Peyer's patch (tissue), 4 donors: ENCODE measurements around the gene F8. TPM values are rescaled to one million over a fixed set of nuclear protein-coding genes. Genes with fewer than 3 reads are reported as not detected.
A peak's percentile ranks its signal among the peaks of the same experiment; 100 is the strongest.

Experiments
- DNase-seq, 3 donors: peaks; one replicate each; pipeline ENCODE4 v3.0.0-alpha.2; 2017 to 2019
- H3K27ac ChIP-seq, 4 donors: fragments of 200-600 bp; sonication (generic); one replicate each; pipeline ENCODE4 v1.5.1; 2016 to 2019
- H3K27me3 ChIP-seq, 2 donors: fragments of 200-600 bp; sonication (generic); one replicate each; pipeline ENCODE4 v1.5.1; 2019
- H3K36me3 ChIP-seq, 3 donors: fragments of 200-600 bp; sonication (generic); one replicate each; pipeline ENCODE4 v1.5.1; 2016 to 2019
- H3K4me1 ChIP-seq, 4 donors: fragments of 200-600 bp; sonication (generic); one replicate each; pipeline ENCODE4 v1.5.1; 2016 to 2019
- H3K4me3 ChIP-seq, 4 donors: fragments of 200-600 bp; sonication (generic); 1 replicate in 3 of 4; 2 replicates in 1 of 4; pipeline ENCODE4 v1.5.1; 2016 to 2019; ENCODE audit warnings: mild to moderate bottlenecking in 1 of 4
- H3K9me3 ChIP-seq, 4 donors: fragments of 200-600 bp; sonication (generic); one replicate each; pipeline ENCODE4 v1.5.1; 2016 to 2019; ENCODE audit warnings: mild to moderate bottlenecking in 1 of 4
- POLR2A ChIP-seq, 2 donors: fragments of 450-650 bp; IDR thresholded peaks; one replicate each; pipeline ENCODE4 v1.5.1; 2017; ENCODE audit warnings: antibody characterized with exemption in 2 of 2, mild to moderate bottlenecking in 2 of 2, moderate library complexity in 2 of 2
- total RNA-seq, 4 donors: library from RNA; depleted of rRNA; stranded (reverse); fragments of >200 nt; gene quantifications; one replicate each; pipeline ENCODE4 v1.1.0, GENCODE V29; 2016
- TF ChIP-seq, protein P1 (sequence below), 6 experiments: fragments of 450-650 bp in 4 of 6; fragments of 200-600 bp in 2 of 6; sonication (generic) in 1 of 6; IDR thresholded peaks; one replicate each; pipeline ENCODE4 v1.5.1; 2017 to 2019; ENCODE audit warnings: antibody characterized with exemption in 6 of 6, mild to moderate bottlenecking in 3 of 6, moderate library complexity in 1 of 6

The F8 gene
- total RNA-seq, 4 donors from 2014 or later, result 1.5 to 19.8 (median 4.6) TPM

DNA sequence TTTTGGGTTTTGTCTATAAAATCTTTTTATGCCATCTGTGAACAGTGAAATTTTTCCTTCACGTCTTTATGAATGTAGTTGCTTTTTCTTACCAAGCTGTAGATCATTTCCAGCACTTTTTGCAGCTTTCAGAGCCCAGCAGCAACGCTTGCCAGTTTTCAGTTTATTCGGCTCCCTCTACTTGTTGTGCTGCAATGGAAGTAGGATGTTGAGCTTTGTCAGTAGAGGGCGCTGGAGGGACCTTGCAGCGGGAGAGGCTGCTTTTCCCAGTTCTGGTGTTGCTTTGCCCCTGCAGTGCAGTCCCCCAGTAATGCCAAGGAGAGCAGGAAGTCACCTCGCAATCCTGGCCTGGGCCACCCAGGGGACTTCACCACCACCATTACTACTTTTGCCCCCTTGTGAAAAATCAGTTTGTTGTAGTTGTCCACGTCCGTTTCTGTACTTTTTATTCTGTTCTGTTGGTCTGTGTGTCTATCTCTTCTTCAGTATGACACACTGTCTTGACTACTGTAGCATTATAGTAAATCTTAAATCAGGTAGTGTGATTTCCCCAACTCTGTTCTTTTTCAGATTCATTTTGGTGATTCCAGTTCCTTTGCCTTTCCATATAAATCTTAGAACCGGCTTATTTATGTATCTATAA is 26.6 kb upstream of the F8 start:
- no peak overlapping the region for H3K27ac ChIP-seq
- TF ChIP-seq, protein P1, sequence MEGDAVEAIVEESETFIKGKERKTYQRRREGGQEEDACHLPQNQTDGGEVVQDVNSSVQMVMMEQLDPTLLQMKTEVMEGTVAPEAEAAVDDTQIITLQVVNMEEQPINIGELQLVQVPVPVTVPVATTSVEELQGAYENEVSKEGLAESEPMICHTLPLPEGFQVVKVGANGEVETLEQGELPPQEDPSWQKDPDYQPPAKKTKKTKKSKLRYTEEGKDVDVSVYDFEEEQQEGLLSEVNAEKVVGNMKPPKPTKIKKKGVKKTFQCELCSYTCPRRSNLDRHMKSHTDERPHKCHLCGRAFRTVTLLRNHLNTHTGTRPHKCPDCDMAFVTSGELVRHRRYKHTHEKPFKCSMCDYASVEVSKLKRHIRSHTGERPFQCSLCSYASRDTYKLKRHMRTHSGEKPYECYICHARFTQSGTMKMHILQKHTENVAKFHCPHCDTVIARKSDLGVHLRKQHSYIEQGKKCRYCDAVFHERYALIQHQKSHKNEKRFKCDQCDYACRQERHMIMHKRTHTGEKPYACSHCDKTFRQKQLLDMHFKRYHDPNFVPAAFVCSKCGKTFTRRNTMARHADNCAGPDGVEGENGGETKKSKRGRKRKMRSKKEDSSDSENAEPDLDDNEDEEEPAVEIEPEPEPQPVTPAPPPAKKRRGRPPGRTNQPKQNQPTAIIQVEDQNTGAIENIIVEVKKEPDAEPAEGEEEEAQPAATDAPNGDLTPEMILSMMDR (IDR thresholded peaks at IDR 0.05), result peak in 4 of 6 experiments; percentile 37 to 53 (median 42)
- no peak for TF ChIP-seq POLR2A (IDR thresholded peaks at IDR 0.05)
- H3K27me3 ChIP-seq, result no peaks in the 10 kb centered on the region
- no peaks in the 10 kb centered on the region for H3K36me3 ChIP-seq
- H3K4me3 ChIP-seq, result no peak overlapping the region
- peak in 2 of 3 donors; percentile 46 to 63 for DNase-seq
- H3K4me1 ChIP-seq, result no peaks in the 10 kb centered on the region
- no peaks in the 10 kb centered on the region for H3K9me3 ChIP-seq

DNA sequence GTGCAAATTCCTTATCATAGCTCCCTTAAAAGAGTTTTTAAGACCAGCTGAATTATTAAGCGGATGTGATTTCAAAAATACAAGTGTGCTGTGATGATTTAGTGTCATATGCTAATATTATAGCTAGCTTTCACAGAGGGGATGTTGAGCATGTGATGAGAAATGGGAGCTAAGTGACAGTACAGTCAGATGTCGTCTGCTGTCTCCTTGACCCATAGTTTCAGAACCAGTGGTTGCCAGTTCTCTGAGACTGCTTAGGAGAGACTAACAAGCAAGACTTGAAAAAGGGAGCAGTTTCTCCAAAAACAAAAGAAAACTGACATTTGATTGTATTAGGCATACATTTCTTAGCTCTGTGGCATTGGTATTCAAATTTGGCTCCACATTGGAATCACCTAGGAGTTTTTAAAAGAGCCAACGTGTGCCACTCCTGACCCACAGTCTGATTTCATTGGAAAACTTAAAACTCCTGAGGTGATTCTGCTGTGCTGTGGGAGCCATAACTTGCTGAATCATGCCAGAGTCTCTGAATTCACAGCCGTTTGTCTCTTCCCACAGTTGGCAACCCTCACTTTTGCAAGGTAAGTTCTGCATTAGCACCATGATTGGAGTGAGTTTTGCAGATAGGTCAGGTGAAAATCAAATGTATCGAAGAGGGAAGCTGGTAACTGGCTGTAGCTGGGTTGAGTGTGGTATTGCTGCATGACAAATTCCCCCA is 24.4 kb upstream of the F8 start:
- no peak for DNase-seq
- H3K27ac ChIP-seq, result no peak overlapping the region
- H3K9me3 ChIP-seq, result no peaks in the 10 kb centered on the region
- H3K36me3 ChIP-seq, result no peaks in the 10 kb centered on the region
- H3K27me3 ChIP-seq, result no peaks in the 10 kb centered on the region
- H3K4me3 ChIP-seq, result no peak overlapping the region
- no peaks in the 10 kb centered on the region for H3K4me1 ChIP-seq
- TF ChIP-seq, protein P1 (IDR thresholded peaks at IDR 0.05), result no peak
- TF ChIP-seq POLR2A (IDR thresholded peaks at IDR 0.05), result no peak

DNA sequence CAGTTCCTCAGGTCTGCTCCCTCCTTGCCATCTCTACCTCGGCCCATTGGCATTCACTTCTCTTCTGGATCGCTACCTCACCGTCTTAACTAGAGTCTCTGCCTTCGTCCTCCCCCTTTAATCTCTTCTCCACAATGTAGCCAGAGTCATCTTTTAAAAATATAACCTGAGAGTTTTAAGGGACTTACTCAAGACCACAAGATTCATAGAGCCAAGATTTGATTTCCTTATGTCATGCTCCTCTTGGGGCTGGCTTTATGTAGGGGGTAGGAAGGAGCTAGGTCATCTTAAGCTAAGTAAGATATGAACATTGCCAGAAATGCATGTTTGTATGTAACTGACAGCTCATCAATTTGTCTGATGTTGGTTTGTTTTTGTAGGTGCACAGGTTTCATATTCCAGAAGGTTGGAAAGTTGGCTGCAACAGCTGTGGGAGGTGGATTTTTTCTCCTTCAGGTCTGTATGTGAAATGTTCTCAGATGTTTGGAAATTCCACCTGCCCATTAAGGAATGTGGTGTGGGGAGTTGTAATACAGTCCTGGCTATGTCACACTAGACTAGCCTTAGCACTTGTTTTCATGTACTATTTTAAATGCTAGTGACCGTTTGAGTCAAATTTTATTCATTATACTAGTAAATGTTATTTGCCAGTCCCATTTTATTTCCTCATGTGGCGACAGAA is 23.7 kb upstream of the F8 start:
- no peak overlapping the region for H3K27ac ChIP-seq
- no peaks in the 10 kb centered on the region for H3K4me1 ChIP-seq
- H3K27me3 ChIP-seq, result no peaks in the 10 kb centered on the region
- no peaks in the 10 kb centered on the region for H3K36me3 ChIP-seq
- no peak for TF ChIP-seq POLR2A (IDR thresholded peaks at IDR 0.05)
- TF ChIP-seq, protein P1 (IDR thresholded peaks at IDR 0.05), result no peak
- DNase-seq, result no peak
- H3K9me3 ChIP-seq, result no peaks in the 10 kb centered on the region
- no peak overlapping the region for H3K4me3 ChIP-seq

DNA sequence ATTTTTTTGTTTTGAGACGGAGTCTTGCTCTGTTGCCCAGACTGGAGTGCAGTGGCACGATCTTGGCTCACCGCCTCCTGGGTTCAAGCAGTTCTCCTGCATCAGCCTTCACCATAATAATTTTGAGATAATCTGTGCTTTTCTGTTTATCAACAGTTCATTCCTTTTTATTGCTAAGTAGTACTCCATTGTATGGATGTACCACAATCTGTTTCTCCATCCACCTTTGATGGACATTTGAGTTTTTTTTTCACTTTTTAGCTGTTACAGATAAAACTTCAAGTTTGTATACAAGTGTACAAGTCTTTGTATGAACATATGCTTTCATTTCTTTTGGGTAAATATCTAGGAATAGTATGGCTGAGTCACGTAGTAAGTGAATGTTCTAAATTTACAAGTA is 13.2 kb upstream of the F8 start:
- Histone ChIP-seq H3K4me1 (no peaks in the 10 kb centered on the region), H3K9me3 (no peaks in the 10 kb centered on the region), H3K27me3 (no peaks in the 10 kb centered on the region), H3K36me3 (peaks cover 0 to 10% (median 0%) of the 10 kb centered on the region in 3 donors), H3K27ac (no peak overlapping the region), H3K4me3 (no peak overlapping the region)
- TF ChIP-seq, protein P1 (IDR thresholded peaks at IDR 0.05), result no peak
- no peak for TF ChIP-seq POLR2A (IDR thresholded peaks at IDR 0.05)
- no peak for DNase-seq

DNA sequence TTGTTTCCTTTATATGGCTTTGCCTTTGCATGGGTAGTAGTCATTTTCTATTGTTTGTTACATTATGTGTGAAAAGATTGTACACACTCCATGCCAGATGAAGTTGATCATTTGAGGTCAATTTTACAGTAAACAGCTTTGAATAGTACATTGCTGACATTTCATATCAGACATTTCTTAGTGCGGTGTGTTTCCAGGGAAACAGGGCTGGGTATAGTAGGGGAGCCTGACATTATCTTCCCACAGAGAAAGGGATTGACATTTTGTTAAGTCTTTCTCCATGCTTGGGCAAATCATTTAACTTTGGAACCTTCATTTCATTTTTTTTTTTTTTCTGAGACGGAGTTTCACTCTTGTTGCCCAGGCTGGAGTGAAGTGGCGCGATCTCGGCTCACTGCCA is 9.1 kb upstream of the F8 start:
- Histone ChIP-seq H3K9me3 (no peaks in the 10 kb centered on the region), H3K36me3 (peaks cover 0 to 10% (median 0%) of the 10 kb centered on the region in 3 donors), H3K4me3 (no peak overlapping the region), H3K4me1 (peaks cover 0 to 9% (median 0%) of the 10 kb centered on the region in 4 donors), H3K27ac (no peak overlapping the region), H3K27me3 (no peaks in the 10 kb centered on the region)
- TF ChIP-seq, protein P1 (IDR thresholded peaks at IDR 0.05), result no peak
- no peak for TF ChIP-seq POLR2A (IDR thresholded peaks at IDR 0.05)
- no peak for DNase-seq
